PC-3 (cell line): ENCODE data around the gene RNF121.

ENCODE experiments used
- CTCF ChIP-seq: fragments of 300-600 bp; sonication (generic); conservative IDR thresholded peaks from 2 replicates; pipeline ENCODE4 v1.5.1; 2017; ENCODE audit warnings: antibody characterized with exemption, low read depth, mild to moderate bottlenecking, low read length
- EZH2 ChIP-seq: fragments of 300-600 bp; sonication (generic); IDR thresholded peaks from one replicate; pipeline ENCODE4 v1.6.1; 2017; ENCODE audit warnings: antibody characterized with exemption, mild to moderate bottlenecking, low read length; ENCODE audit not compliant: unreplicated experiment
- EZH2phosphoT487 ChIP-seq: fragments of 300-600 bp; sonication (generic); IDR thresholded peaks from 2 replicates; pipeline ENCODE4 v1.6.1; 2018; ENCODE audit warnings: mild to moderate bottlenecking, antibody characterized with exemption, low read length, borderline replicate concordance

GRCh38 chr11:72007587-72007986, 78.7 kb downstream of the RNF121 start:
- TF ChIP-seq CTCF = no peak
- no peak for TF ChIP-seq EZH2phosphoT487
- no peak for TF ChIP-seq EZH2
